ENCODE data around the gene SMIM29. TPM values are rescaled to one million over a fixed set of nuclear protein-coding genes. Genes with fewer than 3 reads are reported as not detected.

Gene SMIM29
- total RNA-seq, result 15.1 and 20.8 TPM in 2 replicates

DNA sequence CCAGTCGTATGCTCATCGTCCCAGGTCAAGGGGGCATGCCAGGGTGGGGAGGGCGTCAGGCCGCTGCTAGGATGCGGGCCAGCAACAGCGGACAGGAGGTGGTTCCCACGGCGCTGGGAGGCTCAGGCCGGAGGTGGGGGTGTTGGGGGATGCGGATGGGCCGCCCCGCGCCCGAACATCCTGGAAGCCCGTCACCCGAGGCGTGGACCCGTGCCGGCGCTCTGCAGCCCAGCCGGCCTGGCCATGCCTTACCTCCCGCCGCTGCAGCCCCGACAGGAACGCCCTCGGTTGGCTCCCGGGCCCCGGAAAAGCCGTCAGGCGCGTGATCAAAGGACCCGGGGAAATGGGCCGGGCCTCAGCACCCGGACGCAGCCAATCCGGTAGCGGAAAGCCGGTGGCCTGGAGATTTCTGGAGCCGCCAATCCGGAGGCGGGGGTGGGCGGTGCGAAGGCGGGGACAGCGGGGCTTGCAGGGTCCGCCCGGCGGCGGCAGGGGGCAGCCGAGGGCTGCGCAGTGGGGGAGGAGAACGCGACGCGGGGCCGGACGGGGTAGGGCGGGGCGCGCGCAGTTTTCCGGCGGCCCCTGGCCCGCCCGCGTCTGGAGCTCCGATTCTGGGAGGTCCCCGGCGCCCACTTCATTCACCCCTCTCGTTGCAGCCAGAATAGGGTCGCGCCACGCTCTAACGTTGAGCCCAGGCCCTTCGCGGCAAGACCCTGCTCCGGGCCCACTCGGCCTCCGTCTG, at the start of gene SMIM29:
Gene SMIM29 (minus strand): TSS at position 280 of the 742 bp plus-strand sequence. CDS start 1,215 bp downstream, outside the sequence.

DNA sequence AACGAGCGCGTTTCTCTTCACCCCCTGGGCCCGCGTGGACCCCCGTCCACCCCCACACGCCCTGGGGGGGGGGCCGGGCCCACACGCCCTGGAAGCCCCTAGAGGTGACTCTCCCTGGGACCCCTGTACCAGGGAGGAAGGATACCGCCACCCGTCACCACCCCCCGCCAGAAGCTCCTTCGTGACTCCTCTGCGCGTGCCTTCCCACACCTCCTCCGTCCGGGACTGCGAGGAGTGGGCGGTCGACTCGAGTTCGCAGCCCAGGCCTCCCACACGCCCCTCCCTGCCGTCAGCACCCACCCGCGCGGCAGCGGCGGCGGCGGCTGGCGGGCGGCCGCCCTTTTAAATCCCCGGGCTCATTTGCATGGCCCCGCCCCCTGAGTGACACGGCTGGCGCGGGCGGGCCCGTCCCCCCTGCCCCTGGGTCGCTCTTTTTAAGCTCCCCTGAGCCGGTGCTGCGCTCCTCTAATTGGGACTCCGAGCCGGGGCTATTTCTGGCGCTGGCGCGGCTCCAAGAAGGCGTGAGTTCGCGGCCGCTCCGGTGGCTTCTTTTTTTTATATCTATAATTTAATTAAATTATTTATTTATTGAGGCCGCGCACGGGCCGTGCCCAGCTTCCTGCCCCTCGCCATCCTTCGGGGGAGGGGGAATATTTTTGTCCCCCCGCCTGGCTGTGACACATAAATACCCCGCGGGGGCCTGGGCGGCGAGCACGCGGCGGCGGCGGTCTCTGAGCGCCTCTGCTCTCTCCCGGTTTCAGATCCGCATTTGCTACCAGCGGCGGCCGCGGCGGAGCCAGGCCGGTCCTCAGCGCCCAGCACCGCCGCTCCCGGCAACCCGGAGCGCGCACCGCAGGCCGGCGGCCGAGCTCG, 12.1 kb downstream of the SMIM29 start, which contains the start of gene HMGA1:
Gene HMGA1 (plus strand): TSS at position 431 of the 873 bp plus-strand sequence. CDS start 3,908 bp downstream, outside the sequence.

Other genes with a start within 250 kb of the SMIM29 start
- gene GRM4, start 102.9 kb downstream of the SMIM29 start, total RNA-seq, result under 0.01 TPM in 2 replicates
- gene HMGA1, start 12.1 kb downstream of the SMIM29 start, total RNA-seq, result 59.4 and 64.8 TPM in 2 replicates
- 15.7 and 16.4 TPM in 2 replicates for gene NUDT3, start 143.7 kb upstream of the SMIM29 start, total RNA-seq
- gene RPS10, start 177.1 kb upstream of the SMIM29 start, total RNA-seq, result 2,439 and 2,676 TPM in 2 replicates
- gene PACSIN1, start 217.1 kb upstream of the SMIM29 start, total RNA-seq, result not detected in 2 replicates

Measured in smooth muscle cell of bladder (primary cell).